Inflammatory macrophage treated with lipopolysaccharide for 1 hour (primary cell): ENCODE data around the gene HEATR5B.

Experiments used
- DNase-seq, 2 donors: peaks; one replicate each; pipeline ENCODE4 v3.0.0-alpha.2; 2020 to 2022

Gene HEATR5B

GRCh38 chr2:37083873-37084794 lies at the start of gene HEATR5B, which contains the start of gene GPATCH11:
Gene HEATR5B, minus strand, starts transcription at chr2:37084372. Its CDS starts 958 bp downstream, at chr2:37083414.
Gene GPATCH11, plus strand, starts transcription at chr2:37084518. Its CDS starts 3,864 bp downstream, at chr2:37088382.
- peak; percentile 96 to 97 for DNase-seq

- DNase-seq, result no peak
Observed at GRCh38 chr2:37132914-37133313, 48.7 kb upstream of the HEATR5B start.

- no peak for DNase-seq
Observed at GRCh38 chr2:37125416-37125815, 41.2 kb upstream of the HEATR5B start.

- DNase-seq, result peak in 1 of 2 donors; percentile 25
Observed at GRCh38 chr2:37119157-37119556, 35.0 kb upstream of the HEATR5B start.

- DNase-seq, result no peak
Observed at GRCh38 chr2:37117566-37117965, 33.4 kb upstream of the HEATR5B start.

- DNase-seq, result no peak
Observed at GRCh38 chr2:37111958-37112357, 27.8 kb upstream of the HEATR5B start.

- DNase-seq, result no peak
Observed at GRCh38 chr2:37110306-37111212, 26.4 kb upstream of the HEATR5B start.

- DNase-seq, result no peak
Observed at GRCh38 chr2:37109523-37109922, 25.4 kb upstream of the HEATR5B start.

- no peak for DNase-seq
Observed at GRCh38 chr2:37105150-37105549, 21.0 kb upstream of the HEATR5B start.

- no peak for DNase-seq
Observed at GRCh38 chr2:37104178-37104577, 20.0 kb upstream of the HEATR5B start.

- DNase-seq, result no peak
Observed at GRCh38 chr2:37102588-37102987, 18.4 kb upstream of the HEATR5B start.

GRCh38 chr2:37100054-37100453 lies 15.9 kb upstream of the HEATR5B start:
- no peak for DNase-seq

- DNase-seq, result no peak
Observed at GRCh38 chr2:37098416-37099118, 14.4 kb upstream of the HEATR5B start.

- no peak for DNase-seq
Observed at GRCh38 chr2:37096568-37096967, 12.4 kb upstream of the HEATR5B start.

GRCh38 chr2:37091873-37092272 lies 7.7 kb upstream of the HEATR5B start:
- DNase-seq, result no peak

GRCh38 chr2:37090019-37090477 lies 5.9 kb upstream of the HEATR5B start:
- DNase-seq, result peak in 1 of 2 donors; percentile 7

GRCh38 chr2:37085731-37086147 lies 1.6 kb upstream of the HEATR5B start:
- DNase-seq, result peak; percentile 18 to 29

- DNase-seq, result peak in 1 of 2 donors; percentile 3
Observed at GRCh38 chr2:37084797-37085196, 625 bp upstream of the HEATR5B start.

GRCh38 chr2:37080689-37081088 lies 3.5 kb downstream of the HEATR5B start:
- DNase-seq, result peak in 1 of 2 donors; percentile 28

- DNase-seq, result peak; percentile 37 to 40
Observed at GRCh38 chr2:37080266-37080665, 3.9 kb downstream of the HEATR5B start.

GRCh38 chr2:37070931-37071330 lies 13.2 kb downstream of the HEATR5B start:
- DNase-seq, result no peak

GRCh38 chr2:37068686-37069085 lies 15.5 kb downstream of the HEATR5B start:
- DNase-seq, result no peak

GRCh38 chr2:37061776-37062175 lies 22.4 kb downstream of the HEATR5B start:
- no peak for DNase-seq
